Measurements from ENCODE around the gene ANGPTL2. TPM values are rescaled to one million over a fixed set of nuclear protein-coding genes. Genes with fewer than 3 reads are reported as not detected.

Gene ANGPTL2
- polyA plus RNA-seq, 1 donor = 15.5 TPM

DNA sequence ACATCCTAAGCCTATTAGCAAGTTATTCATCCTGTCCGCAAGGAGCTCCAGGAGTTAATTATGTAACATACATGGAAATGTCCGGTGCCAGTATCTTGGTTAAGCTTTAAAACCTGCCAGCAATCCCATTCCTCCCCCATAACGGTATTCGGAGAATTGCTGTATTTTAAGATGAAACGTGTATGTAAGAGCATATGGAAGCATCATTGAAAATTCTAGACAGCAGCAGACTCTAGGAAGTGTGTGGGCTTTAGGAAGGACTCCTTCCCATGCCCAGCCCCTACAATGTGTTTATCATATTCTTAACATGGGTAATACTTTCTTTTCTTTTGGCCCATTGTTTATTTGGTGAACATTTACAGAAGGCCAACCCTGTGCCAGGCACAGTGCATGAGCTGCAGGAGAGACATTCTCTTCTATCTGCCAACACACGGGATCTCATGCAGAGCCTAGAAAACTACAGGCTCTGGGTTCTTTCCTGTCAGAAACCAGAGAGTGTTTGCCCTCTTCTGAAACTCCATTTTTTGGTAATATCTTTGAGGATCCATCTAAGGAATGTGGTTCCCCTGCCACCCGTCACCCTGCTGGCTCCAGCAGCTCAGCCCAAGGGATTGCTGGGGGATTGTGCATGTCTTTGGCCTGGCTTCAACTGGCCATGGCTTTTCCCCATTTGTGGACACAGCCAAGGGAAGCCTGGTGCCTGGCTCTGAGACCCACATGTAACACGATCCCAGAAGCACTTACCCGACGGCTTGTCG is 15.1 kb downstream of the ANGPTL2 start:
- H3K27me3 ChIP-seq (ENCODE audit: control insufficient read depth, insufficient read depth, low read length) = no peaks in the 10 kb centered on the region
- peaks cover 2% of the 10 kb centered on the region for H3K9me3 ChIP-seq (ENCODE audit: control insufficient read depth, low read depth, low read length)
- peaks cover 49% of the 10 kb centered on the region for H3K36me3 ChIP-seq (ENCODE audit: control insufficient read depth, insufficient read depth, low read length)
- WGBS (ENCODE audit: insufficient coverage, low lambda C conversion rate) = no CpG with 5 or more reads among the region's 11 CpGs
- peaks cover 8% of the 10 kb centered on the region for H3K4me1 ChIP-seq (ENCODE audit: control insufficient read depth, insufficient read depth, low read length)
- H3K4me3 ChIP-seq (ENCODE audit: low read length) = no peak overlapping the region
- no peak for DNase-seq
- H3K27ac ChIP-seq (ENCODE audit: low read length) = no peak overlapping the region

DNA sequence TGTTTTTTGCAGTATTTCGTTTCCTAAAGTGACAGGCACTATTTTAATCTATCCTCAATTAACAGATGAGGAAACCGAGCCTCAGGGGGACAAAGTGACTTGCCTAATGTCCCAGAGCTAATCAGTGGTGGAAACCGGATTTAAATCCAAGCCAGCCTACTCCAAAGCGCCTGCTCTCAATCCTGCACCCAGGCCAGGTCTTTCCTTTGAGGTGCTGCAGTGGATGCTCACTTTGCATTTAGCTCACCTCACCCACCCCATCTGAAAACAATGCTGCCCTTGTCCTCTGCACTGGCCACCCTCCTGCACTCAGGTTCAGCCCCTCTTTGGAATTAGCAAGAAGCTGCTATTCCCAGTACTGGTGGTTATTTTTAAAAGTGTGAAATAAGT is 16.0 kb downstream of the ANGPTL2 start:
- no peaks in the 10 kb centered on the region for H3K27me3 ChIP-seq (ENCODE audit: control insufficient read depth, insufficient read depth, low read length)
- no CpG with 5 or more reads among the region's 4 CpGs for WGBS (ENCODE audit: insufficient coverage, low lambda C conversion rate)
- no peak overlapping the region for H3K27ac ChIP-seq (ENCODE audit: low read length)
- DNase-seq = no peak
- peaks cover 4% of the 10 kb centered on the region for H3K4me1 ChIP-seq (ENCODE audit: control insufficient read depth, insufficient read depth, low read length)
- peaks cover 45% of the 10 kb centered on the region for H3K36me3 ChIP-seq (ENCODE audit: control insufficient read depth, insufficient read depth, low read length)
- H3K9me3 ChIP-seq (ENCODE audit: control insufficient read depth, low read depth, low read length) = no peaks in the 10 kb centered on the region
- H3K4me3 ChIP-seq (ENCODE audit: low read length) = no peak overlapping the region

DNA sequence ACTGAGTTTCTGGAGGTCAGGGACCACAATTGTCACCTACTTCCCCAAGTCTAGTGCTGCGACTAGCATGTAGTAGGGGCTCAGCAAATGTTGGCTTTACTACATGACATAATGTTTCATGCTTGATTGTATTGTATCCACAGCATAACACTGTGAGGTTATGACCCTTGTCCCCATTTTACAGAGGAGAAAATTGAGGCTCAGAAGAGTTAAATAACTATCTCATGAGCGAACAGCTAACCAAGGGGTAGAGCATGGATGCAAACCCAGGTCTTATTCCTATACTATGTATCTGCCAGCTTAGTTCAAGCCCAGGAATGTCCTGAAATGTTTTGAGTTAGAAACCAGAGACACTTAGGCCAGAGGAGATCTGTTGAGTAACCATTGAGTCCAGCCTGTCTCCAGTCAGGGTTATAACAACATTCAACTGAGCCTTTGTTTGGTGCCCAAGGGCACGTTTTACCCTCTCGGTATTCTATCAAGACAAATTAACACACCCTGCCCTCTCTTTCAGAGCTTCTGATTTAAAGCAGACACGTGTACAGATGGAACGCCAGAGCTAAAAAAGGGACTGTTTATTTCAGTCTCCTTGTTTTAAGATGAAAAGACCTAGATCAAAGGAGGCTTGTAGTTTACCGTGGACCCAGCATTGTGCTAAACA is 16.5 kb downstream of the ANGPTL2 start:
- H3K36me3 ChIP-seq (ENCODE audit: control insufficient read depth, insufficient read depth, low read length) = peaks cover 48% of the 10 kb centered on the region
- no peak overlapping the region for H3K27ac ChIP-seq (ENCODE audit: low read length)
- 92% methylated on average over 2 of the region's 7 CpGs for WGBS (ENCODE audit: insufficient coverage, low lambda C conversion rate)

DNA sequence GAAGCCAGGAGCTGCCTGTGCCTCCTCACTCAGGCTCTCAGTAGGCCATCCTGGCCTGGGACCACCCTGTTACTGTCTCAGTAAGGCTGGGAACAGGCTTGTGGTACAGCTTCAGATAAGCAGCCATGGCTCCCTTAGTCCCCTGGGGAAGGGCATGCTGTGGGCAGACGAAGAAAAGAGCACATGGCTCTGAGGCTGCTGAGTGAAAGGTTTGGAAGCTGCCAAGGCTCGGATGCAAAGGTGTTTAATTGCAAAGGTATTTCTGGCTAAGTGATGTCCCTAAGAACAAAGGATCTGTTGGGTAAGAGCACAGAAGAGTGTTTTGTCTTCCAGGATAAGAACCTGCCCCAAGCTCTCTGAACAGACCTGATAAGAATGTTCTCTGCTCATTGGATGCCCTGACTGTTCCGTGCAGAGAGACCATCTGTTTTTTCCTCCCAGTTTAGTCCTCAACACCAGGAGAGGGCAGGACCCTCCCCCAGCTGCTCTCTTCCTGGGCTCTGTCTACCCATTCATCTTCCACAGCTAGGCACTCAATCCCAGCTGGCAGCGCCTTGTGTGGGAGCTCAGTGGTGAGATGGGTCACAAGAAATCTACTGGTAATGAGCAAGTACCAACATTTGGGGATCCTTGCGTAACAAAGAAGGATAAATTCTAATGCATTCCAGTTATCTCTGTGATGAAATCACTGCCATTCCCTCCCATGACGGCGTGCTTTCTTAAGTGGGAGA is 17.7 kb downstream of the ANGPTL2 start:
- Histone ChIP-seq H3K4me1 (ENCODE audit: control insufficient read depth, insufficient read depth, low read length) (peaks cover 4% of the 10 kb centered on the region), H3K9me3 (ENCODE audit: control insufficient read depth, low read depth, low read length) (no peaks in the 10 kb centered on the region), H3K36me3 (ENCODE audit: control insufficient read depth, insufficient read depth, low read length) (peaks cover 55% of the 10 kb centered on the region), H3K4me3 (ENCODE audit: low read length) (no peak overlapping the region), H3K27ac (ENCODE audit: low read length) (no peak overlapping the region), H3K27me3 (ENCODE audit: control insufficient read depth, insufficient read depth, low read length) (no peaks in the 10 kb centered on the region)
- DNase-seq = no peak
- WGBS (ENCODE audit: insufficient coverage, low lambda C conversion rate) = 100% methylated on average over 1 of the region's 7 CpGs

More for the DNA sequence above, 16.5 kb downstream of the ANGPTL2 start:
- H3K4me1 ChIP-seq (ENCODE audit: control insufficient read depth, insufficient read depth, low read length) = peaks cover 4% of the 10 kb centered on the region
- DNase-seq = no peak
- no peak overlapping the region for H3K4me3 ChIP-seq (ENCODE audit: low read length)
- no peaks in the 10 kb centered on the region for H3K27me3 ChIP-seq (ENCODE audit: control insufficient read depth, insufficient read depth, low read length)
- no peaks in the 10 kb centered on the region for H3K9me3 ChIP-seq (ENCODE audit: control insufficient read depth, low read depth, low read length)

DNA sequence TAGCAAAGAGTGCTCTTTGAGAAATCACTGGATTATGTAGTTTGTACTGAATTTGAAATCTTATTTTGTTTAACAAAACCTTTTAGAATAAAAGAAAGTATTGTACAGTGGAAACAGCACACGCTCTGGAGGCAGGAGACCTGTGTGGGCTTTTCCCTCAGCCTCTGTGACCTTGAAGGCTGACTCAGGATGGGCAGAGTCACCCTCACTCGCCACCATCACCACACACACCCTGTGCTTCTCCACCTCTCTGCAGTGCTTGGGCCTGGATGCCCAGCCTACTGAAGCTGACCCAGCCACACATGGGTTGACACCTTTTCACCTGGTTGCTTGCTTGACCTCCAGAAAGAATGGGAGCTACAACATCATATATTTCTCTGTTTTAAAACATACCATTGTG is 19.6 kb downstream of the ANGPTL2 start:
- H3K4me1 ChIP-seq (ENCODE audit: control insufficient read depth, insufficient read depth, low read length) = peaks cover 4% of the 10 kb centered on the region
- WGBS (ENCODE audit: insufficient coverage, low lambda C conversion rate) = no CpG with 5 or more reads among the region's 2 CpGs
- H3K4me3 ChIP-seq (ENCODE audit: low read length) = no peak overlapping the region
- peaks cover 53% of the 10 kb centered on the region for H3K36me3 ChIP-seq (ENCODE audit: control insufficient read depth, insufficient read depth, low read length)
- no peak overlapping the region for H3K27ac ChIP-seq (ENCODE audit: low read length)
- no peak for DNase-seq
- no peaks in the 10 kb centered on the region for H3K27me3 ChIP-seq (ENCODE audit: control insufficient read depth, insufficient read depth, low read length)
- H3K9me3 ChIP-seq (ENCODE audit: control insufficient read depth, low read depth, low read length) = no peaks in the 10 kb centered on the region

DNA sequence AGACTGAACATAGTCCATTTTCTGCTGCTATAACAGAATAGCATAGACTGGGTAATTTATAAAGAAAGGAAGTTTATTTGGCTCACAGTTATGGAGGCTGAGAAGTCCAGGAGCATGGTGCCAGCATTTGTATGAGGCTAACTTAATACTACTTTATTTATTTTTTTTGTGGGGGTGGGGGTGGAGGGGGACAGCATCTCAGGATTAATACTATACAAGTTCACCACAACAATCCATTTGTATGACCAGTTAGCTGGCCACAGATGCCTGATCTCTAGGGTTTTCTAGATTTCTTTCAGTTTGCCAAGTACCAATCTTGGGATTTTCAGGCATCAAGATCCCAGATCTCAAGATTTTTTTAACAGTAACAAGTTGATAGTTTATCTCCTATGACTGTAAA is 20.3 kb downstream of the ANGPTL2 start:
- Histone ChIP-seq H3K27me3 (ENCODE audit: control insufficient read depth, insufficient read depth, low read length) (no peaks in the 10 kb centered on the region), H3K36me3 (ENCODE audit: control insufficient read depth, insufficient read depth, low read length) (peaks cover 47% of the 10 kb centered on the region), H3K4me1 (ENCODE audit: control insufficient read depth, insufficient read depth, low read length) (peaks cover 4% of the 10 kb centered on the region), H3K4me3 (ENCODE audit: low read length) (no peak overlapping the region), H3K27ac (ENCODE audit: low read length) (no peak overlapping the region), H3K9me3 (ENCODE audit: control insufficient read depth, low read depth, low read length) (no peaks in the 10 kb centered on the region)
- DNase-seq = no peak

DNA sequence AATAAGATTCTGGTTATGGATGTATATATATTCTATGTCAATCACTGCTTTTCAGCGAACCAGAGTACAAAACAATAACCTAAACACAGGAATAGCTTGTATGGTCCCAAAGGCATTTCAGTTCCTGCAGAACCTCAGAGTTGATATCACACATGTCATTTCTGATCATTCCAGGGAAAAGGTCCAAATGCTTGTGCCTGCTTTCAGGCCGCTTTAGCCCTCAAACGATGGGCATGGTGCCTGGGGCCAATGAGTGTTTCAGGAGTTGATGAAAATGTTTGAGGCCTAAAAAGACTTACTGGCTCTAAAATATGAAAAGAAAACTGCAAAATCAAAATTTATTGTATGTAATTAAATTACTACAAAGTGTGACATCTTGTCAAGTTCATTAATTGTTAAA is 22.8 kb downstream of the ANGPTL2 start:
- Histone ChIP-seq H3K27ac (ENCODE audit: low read length) (no peak overlapping the region), H3K36me3 (ENCODE audit: control insufficient read depth, insufficient read depth, low read length) (peaks cover 33% of the 10 kb centered on the region), H3K4me1 (ENCODE audit: control insufficient read depth, insufficient read depth, low read length) (peaks cover 4% of the 10 kb centered on the region), H3K4me3 (ENCODE audit: low read length) (no peak overlapping the region), H3K9me3 (ENCODE audit: control insufficient read depth, low read depth, low read length) (no peaks in the 10 kb centered on the region), H3K27me3 (ENCODE audit: control insufficient read depth, insufficient read depth, low read length) (no peaks in the 10 kb centered on the region)
- no peak for DNase-seq
- no CpG with 5 or more reads among the region's 3 CpGs for WGBS (ENCODE audit: insufficient coverage, low lambda C conversion rate)

DNA sequence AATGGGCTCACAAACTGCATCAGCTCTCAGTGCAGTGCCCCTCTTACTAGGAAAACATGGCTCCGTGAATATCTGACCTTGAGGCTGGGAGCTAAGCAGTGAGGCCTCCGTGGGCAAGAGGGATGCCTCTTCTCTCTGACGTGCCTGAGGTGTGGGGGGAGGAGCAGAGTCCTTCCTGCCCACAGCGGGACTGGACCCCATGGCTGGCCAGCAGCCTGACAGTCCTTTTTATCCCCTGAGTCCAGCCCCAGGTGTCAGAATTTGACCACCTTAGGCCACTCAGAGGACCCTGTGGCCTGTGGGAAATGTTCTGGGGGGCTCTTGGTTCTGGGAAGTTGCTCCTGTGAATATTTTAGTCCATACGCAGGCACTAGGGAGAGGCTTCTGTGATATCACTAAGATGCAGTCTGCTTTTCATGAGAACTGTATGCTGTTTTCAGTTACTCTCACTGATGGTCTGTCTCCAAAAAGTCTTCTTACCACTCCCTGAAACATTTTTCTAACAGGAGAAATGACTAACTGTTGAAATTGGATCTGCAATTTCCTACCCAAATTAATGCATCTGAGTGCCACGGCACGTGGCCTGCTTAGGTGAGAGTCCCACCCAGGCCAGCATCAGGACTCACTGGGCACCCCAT is 23.4 kb downstream of the ANGPTL2 start:
- Histone ChIP-seq H3K9me3 (ENCODE audit: control insufficient read depth, low read depth, low read length) (no peaks in the 10 kb centered on the region), H3K36me3 (ENCODE audit: control insufficient read depth, insufficient read depth, low read length) (peaks cover 31% of the 10 kb centered on the region), H3K27ac (ENCODE audit: low read length) (no peak overlapping the region), H3K27me3 (ENCODE audit: control insufficient read depth, insufficient read depth, low read length) (no peaks in the 10 kb centered on the region), H3K4me3 (ENCODE audit: low read length) (no peak overlapping the region), H3K4me1 (ENCODE audit: control insufficient read depth, insufficient read depth, low read length) (peaks cover 4% of the 10 kb centered on the region)
- DNase-seq = no peak
- WGBS (ENCODE audit: insufficient coverage, low lambda C conversion rate) = no CpG with 5 or more reads among the region's 7 CpGs

DNA sequence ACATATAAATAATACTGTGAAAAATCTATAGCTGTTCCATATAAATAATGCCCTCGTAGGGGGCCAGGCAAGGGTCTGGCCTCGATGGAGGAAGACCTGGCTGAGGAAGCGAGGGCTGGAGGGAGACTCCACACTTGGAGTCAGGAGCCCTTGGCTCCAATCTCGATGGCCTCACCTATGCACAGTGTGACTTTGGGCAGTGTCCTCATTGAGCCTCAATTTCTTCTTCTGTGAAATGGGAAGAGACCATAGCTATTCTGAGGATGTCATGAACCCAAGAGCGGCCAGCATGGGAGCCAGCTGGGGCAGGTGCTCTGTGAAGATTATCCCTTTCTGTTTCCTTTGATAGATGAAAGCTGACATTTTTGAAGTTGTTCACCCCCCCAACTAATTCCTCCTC is 24.8 kb downstream of the ANGPTL2 start:
- no peaks in the 10 kb centered on the region for H3K4me1 ChIP-seq (ENCODE audit: control insufficient read depth, insufficient read depth, low read length)
- no peaks in the 10 kb centered on the region for H3K9me3 ChIP-seq (ENCODE audit: control insufficient read depth, low read depth, low read length)
- no peak overlapping the region for H3K27ac ChIP-seq (ENCODE audit: low read length)
- DNase-seq = no peak
- no peaks in the 10 kb centered on the region for H3K27me3 ChIP-seq (ENCODE audit: control insufficient read depth, insufficient read depth, low read length)
- no peak overlapping the region for H3K4me3 ChIP-seq (ENCODE audit: low read length)
- 80% methylated on average over 1 of the region's 5 CpGs for WGBS (ENCODE audit: insufficient coverage, low lambda C conversion rate)
- peaks cover 39% of the 10 kb centered on the region for H3K36me3 ChIP-seq (ENCODE audit: control insufficient read depth, insufficient read depth, low read length)

DNA sequence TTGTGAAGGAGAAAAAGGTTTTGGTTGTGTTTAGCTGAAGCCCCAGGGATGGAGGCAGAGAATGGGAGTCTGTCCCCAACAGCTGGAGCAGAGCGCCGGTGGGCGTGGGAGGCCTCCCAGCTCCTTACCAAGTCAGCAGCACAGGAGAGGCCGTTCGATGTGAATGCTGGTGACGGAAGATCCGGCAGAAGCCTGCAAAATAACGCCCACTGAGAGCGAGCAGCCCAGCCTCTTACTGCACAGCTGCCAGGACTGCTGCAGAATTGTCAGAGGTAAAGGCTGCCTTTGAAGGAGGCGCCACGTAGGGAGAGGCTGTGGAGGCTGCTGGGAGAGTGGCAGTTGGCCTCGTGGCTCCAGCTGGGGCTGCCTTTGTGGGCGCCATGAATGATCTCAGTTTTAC is 26.2 kb downstream of the ANGPTL2 start:
- Histone ChIP-seq H3K9me3 (ENCODE audit: control insufficient read depth, low read depth, low read length) (no peaks in the 10 kb centered on the region), H3K36me3 (ENCODE audit: control insufficient read depth, insufficient read depth, low read length) (peaks cover 46% of the 10 kb centered on the region), H3K27ac (ENCODE audit: low read length) (no peak overlapping the region), H3K4me1 (ENCODE audit: control insufficient read depth, insufficient read depth, low read length) (no peaks in the 10 kb centered on the region), H3K27me3 (ENCODE audit: control insufficient read depth, insufficient read depth, low read length) (no peaks in the 10 kb centered on the region), H3K4me3 (ENCODE audit: low read length) (no peak overlapping the region)
- no CpG with 5 or more reads among the region's 13 CpGs for WGBS (ENCODE audit: insufficient coverage, low lambda C conversion rate)
- peak in 1 of 2 donors; percentile 20 for DNase-seq
